ENCODE measurements around the gene TPTE2.

GRCh38 chr13:19596960-19597361, 35.6 kb upstream of the TPTE2 start:
- TF ChIP-seq PATZ1 (CRISPR knock-in tag; IDR thresholded peaks at IDR 0.05; ENCODE audit: borderline replicate concordance) (no peak), BACH2 (CRISPR knock-in tag; IDR thresholded peaks at IDR 0.05; ENCODE audit: borderline replicate concordance) (no peak), OSR1 (CRISPR knock-in tag; IDR thresholded peaks at IDR 0.05) (no peak), ESRRG (CRISPR knock-in tag; IDR thresholded peaks at IDR 0.05) (no peak)

Data from SK-N-SH treated with all-trans-retinoic acid at 6 μM for 48 hours (cell line).